HepG2 (cell line): Measurements from ENCODE around the gene NFYC. TPM values are rescaled to one million over a fixed set of nuclear protein-coding genes. Genes with fewer than 3 reads are reported as not detected.

Experiments
- ARHGAP35 ChIP-seq: sonication (generic); formaldehyde crosslinking; IDR thresholded peaks from 2 replicates; pipeline ENCODE4 v1.9.0; 2022; ENCODE audit warnings: mild to moderate bottlenecking, inconsistent platforms, moderate library complexity, missing genetic modification reagents, borderline replicate concordance
- BHLHE40 ChIP-seq: IDR thresholded peaks from 2 replicates; pipeline ENCODE4 v1.6.1; 2011; ENCODE audit warnings: low read length, improper control_type of control experiment
- CREM ChIP-seq, 2 experiments: sonication (generic) in 1 of 2; formaldehyde crosslinking in 1 of 2; IDR thresholded peaks; 2 replicates each; pipeline versions ENCODE4 v1.4.0 to v1.6.1; 2016 to 2020; ENCODE audit warnings: antibody characterized with exemption in 1 of 2, mild to moderate bottlenecking in 1 of 2, missing genetic modification reagents in 1 of 2
- RAD51 ChIP-seq: fragments of 450-650 bp; IDR thresholded peaks from 2 replicates; pipeline ENCODE4 v1.6.1; 2016; ENCODE audit warnings: borderline replicate concordance
- SALL2 ChIP-seq: sonication (generic); formaldehyde crosslinking; IDR thresholded peaks from 2 replicates; pipeline ENCODE4 v1.8.1; 2023; ENCODE audit warnings: mild to moderate bottlenecking, missing genetic modification reagents, inconsistent platforms
- SMARCC2 ChIP-seq: fragments of 450-650 bp; IDR thresholded peaks from 2 replicates; pipeline ENCODE4 v1.6.1; 2017; ENCODE audit warnings: antibody characterized with exemption, mild to moderate bottlenecking
- SUZ12 ChIP-seq: fragments of 150-350 bp; IDR thresholded peaks from 2 replicates; pipeline ENCODE4 v1.6.1; 2014; ENCODE audit warnings: low read depth, low read length
- SYNCRIP ChIP-seq: fragments of 200-400 bp; formaldehyde crosslinking; IDR thresholded peaks from 2 replicates; pipeline ENCODE4 v1.6.1; 2018; ENCODE audit warnings: mild to moderate bottlenecking, low read depth, low read length; ENCODE audit not compliant: insufficient read depth
- YY1 ChIP-seq: IDR thresholded peaks from 2 replicates; pipeline ENCODE4 v1.6.1; 2011; ENCODE audit warnings: low read length, low read depth, moderate library complexity, mild to moderate bottlenecking; ENCODE audit not compliant: insufficient read depth, insufficient replicate concordance
- ZFP41 ChIP-seq: sonication (generic); formaldehyde crosslinking; IDR thresholded peaks from 2 replicates; pipeline ENCODE4 v1.4.0; 2020; ENCODE audit warnings: mild to moderate bottlenecking, missing genetic modification reagents, borderline replicate concordance
- ZNF224 ChIP-seq: sonication (generic); formaldehyde crosslinking; IDR thresholded peaks from 2 replicates; pipeline ENCODE4 v1.5.0; 2020; ENCODE audit warnings: mild to moderate bottlenecking, missing genetic modification reagents
- ZNF274 ChIP-seq: sonication (generic); formaldehyde crosslinking; IDR thresholded peaks from 2 replicates; pipeline ENCODE4 v1.5.1; 2020; ENCODE audit warnings: mild to moderate bottlenecking, missing genetic modification reagents
- ZNF547 ChIP-seq: sonication (generic); formaldehyde crosslinking; IDR thresholded peaks from 2 replicates; pipeline ENCODE4 v1.5.1; 2020; ENCODE audit warnings: mild to moderate bottlenecking, missing genetic modification reagents
- ZNF570 ChIP-seq: sonication (generic); formaldehyde crosslinking; IDR thresholded peaks from 2 replicates; pipeline ENCODE4 v1.4.0; 2020; ENCODE audit warnings: mild to moderate bottlenecking, missing genetic modification reagents, borderline replicate concordance
- ZNF724P ChIP-seq: sonication (generic); formaldehyde crosslinking; IDR thresholded peaks from 2 replicates; pipeline ENCODE4 v1.8.0; 2022; ENCODE audit warnings: missing genetic modification reagents, borderline replicate concordance
- ZNF775 ChIP-seq: sonication (generic); formaldehyde crosslinking; IDR thresholded peaks from 2 replicates; pipeline ENCODE4 v1.4.0; 2020; ENCODE audit warnings: missing genetic modification reagents, mild to moderate bottlenecking, moderate library complexity, borderline replicate concordance
- polyA plus RNA-seq, 8 experiments: library from polyadenylated mRNA; depleted of rRNA in 3 of 8; stranded (reverse) in 7 of 8; unstranded in 1 of 8; fragments of >200 nt; fragmentation: Illumina TruSeq in 4 of 8; extraction: Trizol in 4 of 8; gene quantifications; 2 replicates each; pipeline versions ENCODE4 v1.2.1 to v1.2.3, GENCODE V29; 2011 to 2016; ENCODE audit warnings: low read depth in 4 of 8, missing spikeins in 1 of 8, mixed read lengths in 1 of 8; ENCODE audit not compliant: insufficient read depth in 1 of 8
- total RNA-seq, 5 experiments: library from RNA; depleted of rRNA; stranded (reverse); fragments of >200 nt; fragmentation: Illumina TruSeq; extraction: Trizol; gene quantifications; 2 replicates each; pipeline ENCODE4 v1.2.3, GENCODE V29; 2016; ENCODE audit warnings: low read depth in 1 of 5
- TF ChIP-seq, protein P1 (sequence below): sonication (generic); formaldehyde crosslinking; IDR thresholded peaks from 2 replicates; pipeline ENCODE4 v1.5.1; 2020; ENCODE audit warnings: missing genetic modification reagents, mild to moderate bottlenecking, borderline replicate concordance
- TF ChIP-seq, protein P2 (sequence below): sonication (generic); formaldehyde crosslinking; IDR thresholded peaks from 2 replicates; pipeline ENCODE4 v1.4.0; 2020; ENCODE audit warnings: missing genetic modification reagents
- TF ChIP-seq, protein P3 (sequence below): sonication (generic); formaldehyde crosslinking; IDR thresholded peaks from 2 replicates; pipeline ENCODE4 v1.4.0; 2020; ENCODE audit warnings: missing genetic modification reagents
- TF ChIP-seq, protein P4 (sequence below): IDR thresholded peaks from 2 replicates; pipeline ENCODE4 v1.6.1; 2016; ENCODE audit warnings: missing compliant biosample characterization, missing genetic modification reagents, borderline replicate concordance

Gene NFYC
- total and polyA plus RNA-seq, 2 of the 13 experiments (the other 11 are each of a cell fraction or from before 2014, with no cell fraction given) = 33.9 to 73.7 TPM

DNA sequence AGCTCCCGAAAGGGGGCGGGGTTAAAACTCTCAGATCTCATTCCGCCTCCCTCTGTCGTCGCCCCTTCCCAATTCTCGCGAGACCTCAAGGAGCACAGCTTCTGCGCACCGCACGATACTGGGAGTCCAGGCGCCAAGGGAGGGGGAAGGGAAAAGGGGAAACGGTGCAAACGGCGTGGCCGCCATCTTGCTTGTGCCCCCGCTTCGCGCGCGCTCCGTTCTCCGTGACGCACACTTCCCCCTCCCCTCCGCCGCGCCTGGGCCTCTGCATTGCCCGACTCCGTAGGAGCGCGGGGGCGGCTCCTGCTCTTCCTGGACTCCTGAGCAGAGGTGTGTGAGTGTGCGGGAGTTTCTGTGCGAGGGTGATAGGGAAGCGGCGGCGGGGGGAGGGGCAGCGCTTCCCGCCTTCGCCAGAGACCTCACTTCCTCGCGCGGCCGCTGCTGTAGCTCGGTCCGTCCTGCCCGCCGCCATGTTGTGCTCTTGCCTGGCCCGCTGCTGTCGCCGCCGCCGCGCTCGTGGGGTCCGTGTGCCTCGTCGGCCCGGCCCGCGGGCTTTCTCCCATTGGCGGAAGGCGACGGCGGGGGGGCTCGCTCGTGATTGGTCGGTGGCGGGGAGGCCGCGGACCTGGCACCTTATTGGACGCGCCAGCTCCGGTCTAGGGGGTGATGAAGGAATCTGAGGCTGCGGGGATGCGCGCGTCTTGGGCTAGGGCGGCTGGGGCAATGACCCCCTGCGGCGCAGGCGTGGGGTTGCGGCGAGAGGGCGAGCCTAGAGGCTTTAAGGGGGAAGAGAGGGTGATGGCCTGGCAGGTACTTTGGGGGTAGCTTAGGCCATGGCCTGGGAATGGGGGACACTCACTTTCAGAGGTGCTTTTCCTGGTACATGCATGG is at the start of gene NFYC (continued):
- TF ChIP-seq, protein P1, sequence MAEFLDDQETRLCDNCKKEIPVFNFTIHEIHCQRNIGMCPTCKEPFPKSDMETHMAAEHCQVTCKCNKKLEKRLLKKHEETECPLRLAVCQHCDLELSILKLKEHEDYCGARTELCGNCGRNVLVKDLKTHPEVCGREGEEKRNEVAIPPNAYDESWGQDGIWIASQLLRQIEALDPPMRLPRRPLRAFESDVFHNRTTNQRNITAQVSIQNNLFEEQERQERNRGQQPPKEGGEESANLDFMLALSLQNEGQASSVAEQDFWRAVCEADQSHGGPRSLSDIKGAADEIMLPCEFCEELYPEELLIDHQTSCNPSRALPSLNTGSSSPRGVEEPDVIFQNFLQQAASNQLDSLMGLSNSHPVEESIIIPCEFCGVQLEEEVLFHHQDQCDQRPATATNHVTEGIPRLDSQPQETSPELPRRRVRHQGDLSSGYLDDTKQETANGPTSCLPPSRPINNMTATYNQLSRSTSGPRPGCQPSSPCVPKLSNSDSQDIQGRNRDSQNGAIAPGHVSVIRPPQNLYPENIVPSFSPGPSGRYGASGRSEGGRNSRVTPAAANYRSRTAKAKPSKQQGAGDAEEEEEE (CRISPR knock-in tag) = 0 out of 2 replicates have a peak, but pooled peaks have one; percentile 52
- TF ChIP-seq, protein P2, sequence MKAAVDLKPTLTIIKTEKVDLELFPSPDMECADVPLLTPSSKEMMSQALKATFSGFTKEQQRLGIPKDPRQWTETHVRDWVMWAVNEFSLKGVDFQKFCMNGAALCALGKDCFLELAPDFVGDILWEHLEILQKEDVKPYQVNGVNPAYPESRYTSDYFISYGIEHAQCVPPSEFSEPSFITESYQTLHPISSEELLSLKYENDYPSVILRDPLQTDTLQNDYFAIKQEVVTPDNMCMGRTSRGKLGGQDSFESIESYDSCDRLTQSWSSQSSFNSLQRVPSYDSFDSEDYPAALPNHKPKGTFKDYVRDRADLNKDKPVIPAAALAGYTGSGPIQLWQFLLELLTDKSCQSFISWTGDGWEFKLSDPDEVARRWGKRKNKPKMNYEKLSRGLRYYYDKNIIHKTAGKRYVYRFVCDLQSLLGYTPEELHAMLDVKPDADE (CRISPR knock-in tag) = no peak
- TF ChIP-seq RAD51 = no peak; the same call in 1 of the 2 replicates
- no peak; the same call in 1 of the 2 replicates for TF ChIP-seq ZFP41
- TF ChIP-seq BHLHE40 = no peak
- TF ChIP-seq, protein P3, sequence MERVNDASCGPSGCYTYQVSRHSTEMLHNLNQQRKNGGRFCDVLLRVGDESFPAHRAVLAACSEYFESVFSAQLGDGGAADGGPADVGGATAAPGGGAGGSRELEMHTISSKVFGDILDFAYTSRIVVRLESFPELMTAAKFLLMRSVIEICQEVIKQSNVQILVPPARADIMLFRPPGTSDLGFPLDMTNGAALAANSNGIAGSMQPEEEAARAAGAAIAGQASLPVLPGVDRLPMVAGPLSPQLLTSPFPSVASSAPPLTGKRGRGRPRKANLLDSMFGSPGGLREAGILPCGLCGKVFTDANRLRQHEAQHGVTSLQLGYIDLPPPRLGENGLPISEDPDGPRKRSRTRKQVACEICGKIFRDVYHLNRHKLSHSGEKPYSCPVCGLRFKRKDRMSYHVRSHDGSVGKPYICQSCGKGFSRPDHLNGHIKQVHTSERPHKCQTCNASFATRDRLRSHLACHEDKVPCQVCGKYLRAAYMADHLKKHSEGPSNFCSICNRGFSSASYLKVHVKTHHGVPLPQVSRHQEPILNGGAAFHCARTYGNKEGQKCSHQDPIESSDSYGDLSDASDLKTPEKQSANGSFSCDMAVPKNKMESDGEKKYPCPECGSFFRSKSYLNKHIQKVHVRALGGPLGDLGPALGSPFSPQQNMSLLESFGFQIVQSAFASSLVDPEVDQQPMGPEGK = peak; percentile 62
- TF ChIP-seq SUZ12 = no peak
- no peak for TF ChIP-seq SMARCC2
- TF ChIP-seq SALL2 (CRISPR knock-in tag) = peak; percentile 85; the same call in 1 of the 2 replicates
- peak; percentile 98; the same call in 1 of the 2 replicates for TF ChIP-seq ARHGAP35 (CRISPR knock-in tag)
- no peak; the same call in 1 of the 2 replicates for TF ChIP-seq ZNF724P
- peak; percentile 88 for TF ChIP-seq ZNF274 (CRISPR knock-in tag)
- TF ChIP-seq, protein P4, sequence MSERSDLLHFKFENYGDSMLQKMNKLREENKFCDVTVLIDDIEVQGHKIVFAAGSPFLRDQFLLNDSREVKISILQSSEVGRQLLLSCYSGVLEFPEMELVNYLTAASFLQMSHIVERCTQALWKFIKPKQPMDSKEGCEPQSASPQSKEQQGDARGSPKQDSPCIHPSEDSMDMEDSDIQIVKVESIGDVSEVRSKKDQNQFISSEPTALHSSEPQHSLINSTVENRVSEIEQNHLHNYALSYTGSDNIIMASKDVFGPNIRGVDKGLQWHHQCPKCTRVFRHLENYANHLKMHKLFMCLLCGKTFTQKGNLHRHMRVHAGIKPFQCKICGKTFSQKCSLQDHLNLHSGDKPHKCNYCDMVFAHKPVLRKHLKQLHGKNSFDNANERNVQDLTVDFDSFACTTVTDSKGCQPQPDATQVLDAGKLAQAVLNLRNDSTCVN (CRISPR knock-in tag) = no peak; the same call in 1 of the 2 replicates
- peak; percentile 72; the same call in 1 of the 2 replicates for TF ChIP-seq ZNF224 (CRISPR knock-in tag)
- TF ChIP-seq ZNF775 (CRISPR knock-in tag) = no peak
- TF ChIP-seq YY1 = peak; percentile 94
- no peak; the same call in 1 of the 2 replicates for TF ChIP-seq ZNF570 (CRISPR knock-in tag)
- TF ChIP-seq CREM (IDR thresholded peaks at IDR 0.05) = peak; percentile 40; the same call in 1 of the 2 replicates
- no peak for TF ChIP-seq CREM (CRISPR knock-in tag; IDR thresholded peaks at IDR 0.05)
- no peak for TF ChIP-seq SYNCRIP
- peak; percentile 97 for TF ChIP-seq ZNF547 (CRISPR knock-in tag)
